CD14-positive monocyte (primary cell): ENCODE data around the gene FGFR2. TPM values are rescaled to one million over a fixed set of nuclear protein-coding genes. Genes with fewer than 3 reads are reported as not detected.

Experiments
- DNase-seq, 3 donors: peaks; one replicate each; pipeline ENCODE4 v3.0.0-alpha.2; 2011 to 2022
- H2AFZ ChIP-seq: 2 replicates; pipeline ENCODE4 v1.6.0; 2012; ENCODE audit warnings: mild to moderate bottlenecking, low read depth, low read length, inconsistent platforms; ENCODE audit not compliant: insufficient read depth, poor library complexity, severe bottlenecking
- H3K27ac ChIP-seq, 2 donors: 1 replicate in 1 of 2; 2 replicates in 1 of 2; pipeline ENCODE4 v1.5.1; 2012 to 2013; ENCODE audit warnings: low read length in 2 of 2, control low read depth in 1 of 2, inconsistent platforms in 1 of 2, low read depth in 1 of 2, mild to moderate bottlenecking in 1 of 2
- H3K27me3 ChIP-seq, 2 donors: one replicate each; pipeline versions ENCODE4 v1.6.0 to v1.6.1; 2011 to 2013; ENCODE audit warnings: low read length in 2 of 2; ENCODE audit not compliant: control insufficient read depth in 2 of 2, insufficient read depth in 2 of 2
- H3K36me3 ChIP-seq, 2 donors: replicated peaks in 1 of 2; 1 replicate in 1 of 2; 2 replicates in 1 of 2; pipeline versions ENCODE4 v1.5.1 to v1.6.1; 2012 to 2013; ENCODE audit warnings: low read length in 2 of 2, control low read depth in 1 of 2, inconsistent platforms in 1 of 2, mild to moderate bottlenecking in 1 of 2; ENCODE audit not compliant: insufficient read depth in 2 of 2, control insufficient read depth in 1 of 2
- H3K4me1 ChIP-seq, 2 donors: 1 replicate in 1 of 2; 2 replicates in 1 of 2; pipeline versions ENCODE4 v1.5.1 to v1.6.1; 2012 to 2013; ENCODE audit warnings: low read length in 2 of 2, control low read depth in 1 of 2, inconsistent platforms in 1 of 2, mild to moderate bottlenecking in 1 of 2, moderate library complexity in 1 of 2; ENCODE audit not compliant: insufficient read depth in 2 of 2, control insufficient read depth in 1 of 2
- H3K4me2 ChIP-seq: replicated peaks from 2 replicates; pipeline ENCODE3; 2012; ENCODE audit warnings: low read length, moderate library complexity, mild to moderate bottlenecking; ENCODE audit not compliant: poor library complexity, severe bottlenecking; ENCODE audit errors: extremely low read depth
- H3K4me3 ChIP-seq, 3 experiments: fragments of 200-600 bp in 1 of 3; sonication (generic) in 1 of 3; replicated peaks in 1 of 3; 1 replicate in 2 of 3; 2 replicates in 1 of 3; pipeline ENCODE4 v1.5.1; 2011 to 2013; ENCODE audit warnings: low read length in 3 of 3, mild to moderate bottlenecking in 3 of 3, control low read depth in 2 of 3, low read depth in 2 of 3, inconsistent platforms in 1 of 3, moderate library complexity in 1 of 3
- H3K79me2 ChIP-seq: 2 replicates; pipeline ENCODE4 v1.6.0; 2012; ENCODE audit warnings: mild to moderate bottlenecking, control low read depth, inconsistent platforms, low read length, moderate library complexity; ENCODE audit not compliant: insufficient read depth
- H3K9ac ChIP-seq: 2 replicates; pipeline ENCODE4 v1.6.0; 2017; ENCODE audit warnings: low read length, mild to moderate bottlenecking; ENCODE audit not compliant: insufficient read depth, poor library complexity, severe bottlenecking
- H3K9me3 ChIP-seq, 2 donors: replicated peaks in 1 of 2; 1 replicate in 1 of 2; 2 replicates in 1 of 2; pipeline versions ENCODE4 v1.5.1 to v1.6.1; 2012 to 2013; ENCODE audit warnings: low read length in 2 of 2, control low read depth in 1 of 2; ENCODE audit not compliant: control insufficient read depth in 1 of 2, insufficient read depth in 1 of 2
- H4K20me1 ChIP-seq: 2 replicates; pipeline ENCODE4 v1.6.0; 2012; ENCODE audit warnings: mild to moderate bottlenecking, low read length, control low read depth, moderate library complexity; ENCODE audit not compliant: insufficient read depth
- H3K27ac Mint-ChIP-seq, 7 donors: one replicate each; pipeline ENCODE4 v1.8.0; 2020; ENCODE audit warnings: mild to moderate bottlenecking in 7 of 7, mixed read lengths in 7 of 7, moderate library complexity in 6 of 7, inconsistent platforms in 2 of 7
- H3K27me3 Mint-ChIP-seq, 3 donors: one replicate each; pipeline ENCODE4 v1.8.0; 2021 to 2022; ENCODE audit warnings: low read depth in 3 of 3, mild to moderate bottlenecking in 3 of 3, mixed read lengths in 3 of 3, moderate library complexity in 3 of 3, inconsistent platforms in 1 of 3
- H3K36me3 Mint-ChIP-seq, 2 donors: one replicate each; pipeline ENCODE4 v1.8.0; 2020; ENCODE audit warnings: mixed read lengths in 2 of 2, inconsistent platforms in 1 of 2, mild to moderate bottlenecking in 1 of 2
- H3K4me1 Mint-ChIP-seq: one replicate; pipeline ENCODE4 v1.8.0; 2020; ENCODE audit warnings: mild to moderate bottlenecking, mixed read lengths
- H3K4me3 Mint-ChIP-seq, 2 donors: one replicate each; pipeline ENCODE4 v1.8.0; 2020; ENCODE audit warnings: mild to moderate bottlenecking in 2 of 2, mixed read lengths in 2 of 2, moderate library complexity in 1 of 2
- H3K9me3 Mint-ChIP-seq, 7 donors: one replicate each; pipeline ENCODE4 v1.8.0; 2020 to 2022; ENCODE audit warnings: mixed read lengths in 7 of 7, mild to moderate bottlenecking in 6 of 7, moderate library complexity in 6 of 7, inconsistent platforms in 2 of 7
- WGBS: methylation state at CpG from one replicate; pipeline ENCODE4 v1.1.5; 2013; ENCODE audit warnings: missing lambda C conversion rate; ENCODE audit not compliant: insufficient coverage; 5-methylcytosine and 5-hydroxymethylcytosine counted together
- intact Hi-C, 2 donors: fragments of 100-400 bp; cut with micrococcal nuclease; formaldehyde crosslinking; loops; one replicate each; pipeline versions ENCODE4 v1.15.0 to v1.15.1; 2023
- polyA plus RNA-seq, 3 donors: library from polyadenylated mRNA; depleted of rRNA in 1 of 3; unstranded in 2 of 3; stranded (reverse) in 1 of 3; fragments of 300-500 nt in 2 of 3; fragments of >200 nt in 1 of 3; fragmentation: Illumina TruSeq in 2 of 3; gene quantifications; 1 replicate in 2 of 3; 2 replicates in 1 of 3; pipeline ENCODE4 v1.2.3, GENCODE V29; 2012 to 2021
- TF ChIP-seq, protein P1 (sequence below): fragments of 200-600 bp; IDR thresholded peaks from one replicate; pipeline ENCODE4 v1.8.0; 2022; ENCODE audit warnings: antibody characterized with exemption, mild to moderate bottlenecking

Gene FGFR2
- polyA plus RNA-seq, 3 donors, result not detected

DNA sequence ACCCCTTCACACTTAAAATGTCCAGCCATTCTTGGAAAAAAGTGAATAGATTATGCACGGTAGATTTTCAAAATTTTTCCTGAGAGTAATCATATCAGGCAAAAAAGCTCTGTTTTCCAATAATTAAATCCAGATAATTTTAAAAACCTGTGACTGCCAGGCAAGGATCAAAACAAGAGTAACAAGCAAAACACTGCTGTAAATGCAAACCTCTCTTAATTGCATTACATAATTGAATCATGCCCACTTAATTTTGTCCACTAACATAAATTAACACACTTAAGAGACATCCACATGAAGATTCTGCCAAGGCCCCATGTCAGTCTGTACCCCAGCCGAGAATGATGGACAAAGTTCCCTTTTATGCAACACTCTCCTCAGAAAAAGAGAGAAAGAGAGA, 135.3 kb downstream of the FGFR2 start:
- DNase-seq, result no peak
- 100% methylated on average over 1 of the region's 2 CpGs for WGBS
- Histone ChIP-seq H2AFZ (no peak overlapping the region), H3K27me3 (no peaks in the 10 kb centered on the region), H3K36me3 (no peaks in the 10 kb centered on the region), H3K4me2 (no peak overlapping the region), H3K27ac (no peak overlapping the region), H3K4me3 (no peak overlapping the region), H3K79me2 (no peaks in the 10 kb centered on the region), H3K9ac (no peak overlapping the region), H3K9me3 (no peaks in the 10 kb centered on the region), H4K20me1 (no peaks in the 10 kb centered on the region), H3K4me1 (no peaks in the 10 kb centered on the region)
- Mint-ChIP-seq H3K27me3 (peaks cover 0 to 8% (median 2%) of the 10 kb centered on the region in 3 donors), H3K4me1 (no peaks in the 10 kb centered on the region), H3K9me3 (peaks cover 1 to 16% (median 3%) of the 10 kb centered on the region in 7 donors), H3K36me3 (no peaks in the 10 kb centered on the region), H3K4me3 (no peak overlapping the region), H3K27ac (no peak overlapping the region)
- intact Hi-C loops, result no loop called here
- TF ChIP-seq, protein P1, sequence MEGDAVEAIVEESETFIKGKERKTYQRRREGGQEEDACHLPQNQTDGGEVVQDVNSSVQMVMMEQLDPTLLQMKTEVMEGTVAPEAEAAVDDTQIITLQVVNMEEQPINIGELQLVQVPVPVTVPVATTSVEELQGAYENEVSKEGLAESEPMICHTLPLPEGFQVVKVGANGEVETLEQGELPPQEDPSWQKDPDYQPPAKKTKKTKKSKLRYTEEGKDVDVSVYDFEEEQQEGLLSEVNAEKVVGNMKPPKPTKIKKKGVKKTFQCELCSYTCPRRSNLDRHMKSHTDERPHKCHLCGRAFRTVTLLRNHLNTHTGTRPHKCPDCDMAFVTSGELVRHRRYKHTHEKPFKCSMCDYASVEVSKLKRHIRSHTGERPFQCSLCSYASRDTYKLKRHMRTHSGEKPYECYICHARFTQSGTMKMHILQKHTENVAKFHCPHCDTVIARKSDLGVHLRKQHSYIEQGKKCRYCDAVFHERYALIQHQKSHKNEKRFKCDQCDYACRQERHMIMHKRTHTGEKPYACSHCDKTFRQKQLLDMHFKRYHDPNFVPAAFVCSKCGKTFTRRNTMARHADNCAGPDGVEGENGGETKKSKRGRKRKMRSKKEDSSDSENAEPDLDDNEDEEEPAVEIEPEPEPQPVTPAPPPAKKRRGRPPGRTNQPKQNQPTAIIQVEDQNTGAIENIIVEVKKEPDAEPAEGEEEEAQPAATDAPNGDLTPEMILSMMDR, result no peak

DNA sequence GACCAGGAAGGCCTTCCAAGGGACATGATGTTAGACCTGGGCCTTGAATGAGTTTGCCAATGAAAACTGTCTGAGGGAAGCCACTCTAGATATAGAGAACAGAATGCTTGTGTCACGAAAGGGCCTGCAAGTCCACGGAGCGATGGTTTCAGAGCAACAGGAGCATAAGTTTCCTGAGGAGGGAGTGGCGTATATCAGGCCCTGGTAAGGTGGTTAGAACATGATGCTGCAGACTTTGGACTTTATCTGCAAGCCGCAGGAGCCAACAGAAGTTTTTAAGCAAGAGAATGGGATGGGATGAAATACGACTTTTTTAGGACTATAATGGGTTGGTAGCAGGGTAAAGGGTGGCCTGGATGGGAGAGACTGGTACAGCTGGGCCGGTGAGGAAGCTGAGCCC, 136.0 kb downstream of the FGFR2 start:
- H3K27me3 Mint-ChIP-seq, result peaks cover 0 to 8% (median 2%) of the 10 kb centered on the region in 3 donors
- WGBS, result 66% methylated on average over 7 of the region's 7 CpGs
- no peaks in the 10 kb centered on the region for H3K36me3 Mint-ChIP-seq
- H3K4me3 Mint-ChIP-seq, result no peak overlapping the region
- no peak for DNase-seq
- H3K27ac Mint-ChIP-seq, result peak overlapping the region in 1 of 7 donors; percentile 33
- no peaks in the 10 kb centered on the region for H4K20me1 ChIP-seq
- H3K4me3 ChIP-seq, result no peak overlapping the region
- no peak overlapping the region for H3K27ac ChIP-seq
- H3K9me3 ChIP-seq, result no peaks in the 10 kb centered on the region
- no peak overlapping the region for H3K4me2 ChIP-seq
- H3K4me1 ChIP-seq, result no peaks in the 10 kb centered on the region
- H3K9ac ChIP-seq, result no peak overlapping the region
- peaks cover 1 to 17% (median 3%) of the 10 kb centered on the region in 7 donors for H3K9me3 Mint-ChIP-seq
- H3K36me3 ChIP-seq, result no peaks in the 10 kb centered on the region
- no peaks in the 10 kb centered on the region for H3K4me1 Mint-ChIP-seq
- TF ChIP-seq, protein P1, result no peak
- H3K27me3 ChIP-seq, result no peaks in the 10 kb centered on the region
- H3K79me2 ChIP-seq, result no peaks in the 10 kb centered on the region
- intact Hi-C loops, result no loop called here
- H2AFZ ChIP-seq, result no peak overlapping the region
